HG02970 (cell line): Measurements from ENCODE around the gene NLRP4.

Source experiments
- ATAC-seq: cut with Tn5 transposase; IDR thresholded peaks from one replicate; pipeline ENCODE4 v1.9.1; 2021; ENCODE audit warnings: mild to moderate bottlenecking, moderate library complexity, moderate number of reproducible peaks; ENCODE audit not compliant: unreplicated experiment, low FRiP score

NLRP4 gene

GRCh38 chr19:55836340-55836739 is at the start of gene NLRP4:
Gene NLRP4 (plus strand): TSS chr19:55836540. CDS start chr19:55852081, 15,541 bp downstream.
- ATAC-seq: no peak

- no peak for ATAC-seq
Measured at GRCh38 chr19:55795021-55795420, 41.3 kb upstream of the NLRP4 start.

- ATAC-seq: no peak
Measured at GRCh38 chr19:55801416-55801815, 34.9 kb upstream of the NLRP4 start.

- no peak for ATAC-seq
Measured at GRCh38 chr19:55802281-55802680, 34.1 kb upstream of the NLRP4 start.

GRCh38 chr19:55809381-55810058 is 26.8 kb upstream of the NLRP4 start:
- no peak for ATAC-seq

- ATAC-seq: no peak
Measured at GRCh38 chr19:55811340-55811739, 25.0 kb upstream of the NLRP4 start.

- no peak for ATAC-seq
Measured at GRCh38 chr19:55812449-55812848, 23.9 kb upstream of the NLRP4 start.

- ATAC-seq: no peak
Measured at GRCh38 chr19:55813906-55814305, 22.4 kb upstream of the NLRP4 start.

- ATAC-seq: no peak
Measured at GRCh38 chr19:55820037-55820436, 16.3 kb upstream of the NLRP4 start.

GRCh38 chr19:55830656-55831055 is 5.7 kb upstream of the NLRP4 start:
- ATAC-seq: no peak

- ATAC-seq: no peak
Measured at GRCh38 chr19:55831846-55832245, 4.5 kb upstream of the NLRP4 start, which contains the start of gene NLRP11. Gene NLRP11 (minus strand): TSS chr19:55831999. CDS start chr19:55818174, 13,825 bp downstream.

GRCh38 chr19:55832676-55833075 is 3.7 kb upstream of the NLRP4 start:
- no peak for ATAC-seq

GRCh38 chr19:55838251-55838650 is 1.9 kb downstream of the NLRP4 start:
- no peak for ATAC-seq

GRCh38 chr19:55838906-55839305 is 2.6 kb downstream of the NLRP4 start:
- no peak for ATAC-seq

GRCh38 chr19:55855160-55855559 is 18.8 kb downstream of the NLRP4 start:
- ATAC-seq: no peak

GRCh38 chr19:55857149-55857548 is 20.8 kb downstream of the NLRP4 start:
- no peak for ATAC-seq

- no peak for ATAC-seq
Measured at GRCh38 chr19:55857974-55858373, 21.6 kb downstream of the NLRP4 start.

GRCh38 chr19:55858401-55858800 is 22.1 kb downstream of the NLRP4 start:
- ATAC-seq: no peak

GRCh38 chr19:55858969-55859368 is 22.6 kb downstream of the NLRP4 start:
- no peak for ATAC-seq

GRCh38 chr19:55866521-55866920 is 30.2 kb downstream of the NLRP4 start:
- no peak for ATAC-seq

GRCh38 chr19:55867101-55867500 is 30.8 kb downstream of the NLRP4 start:
- ATAC-seq: no peak

GRCh38 chr19:55870736-55871135 is 34.4 kb downstream of the NLRP4 start:
- no peak for ATAC-seq

GRCh38 chr19:55877211-55877610 is 40.9 kb downstream of the NLRP4 start:
- no peak for ATAC-seq
